DMS53 treated with DMSO at 0.1 percent for 48 hours (cell line): ENCODE data around the gene COL18A1.

Experiments
- DNase-seq: peaks from one replicate; lab custom pipeline; 2025; ENCODE audit not compliant: unreplicated experiment; lab: John Stamatoyannopoulos, UW

COL18A1 gene

GRCh38 chr21:45401054-45401518 lies 3.9 kb upstream of the COL18A1 start:
- no peak for DNase-seq

GRCh38 chr21:45401916-45402900 lies 2.8 kb upstream of the COL18A1 start:
- no peak for DNase-seq

DNA sequence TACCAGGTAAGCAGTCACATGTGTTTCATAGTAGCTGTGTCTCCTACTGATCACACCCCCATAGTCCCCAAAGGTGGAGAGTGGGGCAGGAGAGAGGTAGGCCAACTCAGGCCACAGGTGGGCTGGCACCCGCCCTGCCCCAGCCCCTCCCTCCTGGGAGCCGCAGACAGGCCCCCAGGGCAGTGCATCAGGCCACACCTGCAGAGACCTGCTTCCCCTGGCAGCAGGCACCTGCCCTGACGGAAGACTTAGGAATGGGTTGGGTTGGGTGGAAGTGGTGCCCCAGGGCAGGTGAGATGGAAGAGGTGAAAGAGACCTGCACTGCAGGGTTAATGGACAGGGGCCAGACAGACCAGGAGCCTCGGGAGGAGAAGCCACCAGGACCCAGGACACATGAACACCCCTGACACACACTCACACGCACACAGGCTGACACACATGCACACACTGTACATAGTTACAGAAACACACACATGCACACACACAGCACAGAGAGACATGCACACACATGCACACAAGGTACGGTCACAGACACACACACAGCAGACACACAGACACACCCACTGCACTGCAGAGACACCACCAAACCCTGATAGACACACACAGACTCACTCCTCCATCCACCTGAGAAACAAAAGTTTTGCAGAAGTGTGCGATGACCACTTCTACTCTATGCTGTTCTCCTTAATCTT lies 1.7 kb upstream of the COL18A1 start:
- DNase-seq = no peak

- no peak for DNase-seq
These were observed 888 bp upstream of the COL18A1 start for GRCh38 chr21:45403825-45404729.

GRCh38 chr21:45405271-45405818 lies 380 bp downstream of the COL18A1 start:
- no peak for DNase-seq

- DNase-seq = no peak
These were observed 1.1 kb downstream of the COL18A1 start for GRCh38 chr21:45405819-45406762.

- DNase-seq = no peak
These were observed 2.0 kb downstream of the COL18A1 start for GRCh38 chr21:45406801-45407628.

- DNase-seq = no peak
These were observed 2.8 kb downstream of the COL18A1 start for GRCh38 chr21:45407629-45408247.

GRCh38 chr21:45408271-45408791 lies 3.4 kb downstream of the COL18A1 start:
- no peak for DNase-seq

- DNase-seq = no peak
These were observed 3.9 kb downstream of the COL18A1 start for GRCh38 chr21:45408801-45409261.

- no peak for DNase-seq
These were observed 4.6 kb downstream of the COL18A1 start for GRCh38 chr21:45409466-45410150.

GRCh38 chr21:45410151-45410864 lies 5.3 kb downstream of the COL18A1 start:
- no peak for DNase-seq

DNA sequence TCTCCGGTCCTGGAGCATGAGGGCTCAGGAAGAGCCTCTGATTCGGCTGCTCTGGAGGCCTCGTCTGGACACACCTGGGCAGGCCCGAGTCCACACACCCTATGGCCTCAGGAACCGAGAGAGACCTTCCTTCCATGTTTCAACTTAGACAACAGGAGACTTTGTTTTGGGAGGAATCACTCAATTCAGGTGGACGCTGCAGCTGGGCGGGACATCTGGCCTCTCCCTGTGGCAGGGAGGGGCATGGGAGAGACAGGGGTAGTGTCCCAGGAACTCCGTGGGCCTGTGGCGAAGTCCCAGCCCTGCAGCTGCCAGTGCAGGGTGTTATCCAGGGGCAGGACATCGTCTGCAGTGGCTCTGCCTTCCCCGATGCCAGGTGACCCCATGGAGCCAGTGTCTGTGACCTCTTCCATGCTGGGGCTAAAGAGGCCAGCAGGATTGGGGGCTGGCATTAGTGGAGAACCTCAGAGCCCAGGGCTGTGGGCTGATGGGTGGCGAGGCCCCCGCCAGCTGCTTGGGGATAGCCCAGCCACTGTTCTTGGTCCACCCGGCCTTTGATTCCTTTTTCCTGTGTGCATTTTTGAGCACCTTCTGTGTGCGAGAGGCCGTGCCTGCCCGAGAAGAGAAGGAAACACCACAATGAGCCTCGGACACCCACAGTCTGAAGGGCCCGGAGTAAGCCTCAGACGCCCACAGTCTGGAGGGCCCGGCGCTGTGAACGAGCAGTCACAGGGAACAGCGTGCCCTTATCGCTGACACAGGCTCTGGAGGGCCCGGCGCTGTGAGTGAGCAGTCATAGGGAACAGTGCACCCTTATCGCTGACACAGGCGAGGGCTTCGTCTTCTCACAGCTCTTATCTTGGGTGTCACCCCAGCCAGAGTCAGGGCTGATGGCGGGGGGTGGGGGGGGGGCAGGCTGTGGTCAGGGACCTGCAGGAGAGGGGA lies 6.2 kb downstream of the COL18A1 start:
- DNase-seq = no peak

DNA sequence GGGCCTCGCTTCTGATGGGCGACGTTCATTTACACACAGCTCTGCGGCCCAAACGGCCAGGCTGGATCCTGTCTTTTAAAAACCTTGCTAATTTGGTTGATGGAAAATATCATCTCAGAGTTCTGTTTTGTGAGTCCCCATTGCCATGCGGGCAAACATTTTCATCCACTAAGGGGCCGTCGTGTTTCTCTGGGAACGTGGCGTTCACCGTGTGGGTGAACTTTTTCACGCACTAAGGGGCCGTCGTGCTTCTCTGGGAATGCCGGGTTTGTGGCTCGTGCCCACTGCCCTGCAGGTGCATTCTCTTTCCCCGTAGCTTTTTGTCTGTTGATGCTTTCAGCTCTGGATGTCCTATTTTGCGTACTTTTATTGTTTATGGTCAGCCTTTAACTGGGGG lies 6.8 kb downstream of the COL18A1 start:
- DNase-seq = no peak

- DNase-seq = no peak
These were observed 7.5 kb downstream of the COL18A1 start for GRCh38 chr21:45412491-45412890.
